Upper lobe of right lung (tissue), 1 donor: Measurements from ENCODE around the gene NDUFAF8. TPM values are rescaled to one million over a fixed set of nuclear protein-coding genes. Genes with fewer than 3 reads are reported as not detected.

Experiments
- ATAC-seq: fragments of 200-7000 bp; cut with Tn5 transposase; one replicate; pipeline ENCODE4 v1.9.1; 2020; ENCODE audit warnings: mild to moderate bottlenecking, moderate library complexity
- DNase-seq: peaks from one replicate; pipeline ENCODE4 v3.0.0-alpha.2; 2020
- H3K27ac ChIP-seq: fragments of 200-600 bp; one replicate; pipeline ENCODE4 v1.8.0; 2022
- H3K27me3 ChIP-seq: fragments of 200-600 bp; one replicate; pipeline ENCODE4 v1.8.0; 2022; ENCODE audit warnings: mild to moderate bottlenecking
- H3K36me3 ChIP-seq: fragments of 200-600 bp; one replicate; pipeline ENCODE4 v1.8.0; 2022
- H3K4me1 ChIP-seq: fragments of 200-600 bp; one replicate; pipeline ENCODE4 v1.8.0; 2022
- H3K4me3 ChIP-seq: fragments of 200-600 bp; one replicate; pipeline ENCODE4 v1.8.0; 2022; ENCODE audit warnings: mild to moderate bottlenecking
- H3K9me3 ChIP-seq: fragments of 200-600 bp; one replicate; pipeline ENCODE4 v1.8.0; 2022
- CTCF ChIP-seq: fragments of 200-600 bp; IDR thresholded peaks from one replicate; pipeline ENCODE4 v1.8.0; 2022; ENCODE audit warnings: antibody characterized with exemption
- intact Hi-C: fragments of 100-400 bp; cut with DNase I; formaldehyde crosslinking; loops from one replicate; pipeline ENCODE4 v1.11.0; 2022
- total RNA-seq: library from RNA; stranded (reverse); fragmentation: NEBNext Ultra II Directional; extraction: Animal tissue kit (Norgen Biotek cat#: 25700); gene quantifications from one replicate; pipeline ENCODE4 v1.2.1, GENCODE V29; 2021
- donor health status: DM: no; HTN: yes; CAD: no; lungs with severe emphysema.

The NDUFAF8 gene
- total RNA-seq, 1 donor from 2014 or later: 32.6 TPM

GRCh38 chr17:81204578-81204977, 34.5 kb upstream of the NDUFAF8 start:
- TF ChIP-seq CTCF: no peak
- Histone ChIP-seq H3K4me1 (no peaks in the 10 kb centered on the region), H3K27me3 (no peaks in the 10 kb centered on the region), H3K36me3 (no peaks in the 10 kb centered on the region), H3K4me3 (no peak overlapping the region), H3K27ac (no peak overlapping the region), H3K9me3 (no peaks in the 10 kb centered on the region)
- intact Hi-C loops: no loop called here
- no peak for DNase-seq
- no peak for ATAC-seq

- Histone ChIP-seq H3K36me3 (no peaks in the 10 kb centered on the region), H3K9me3 (no peaks in the 10 kb centered on the region), H3K27ac (no peak overlapping the region), H3K27me3 (no peaks in the 10 kb centered on the region), H3K4me1 (no peaks in the 10 kb centered on the region), H3K4me3 (no peak overlapping the region)
- DNase-seq (no peak), ATAC-seq (no peak)
- TF ChIP-seq CTCF: no peak
- intact Hi-C loops: no loop called here
These were observed 33.0 kb upstream of the NDUFAF8 start for GRCh38 chr17:81206166-81206565.

GRCh38 chr17:81206657-81207056, 32.5 kb upstream of the NDUFAF8 start:
- Histone ChIP-seq H3K27me3 (no peaks in the 10 kb centered on the region), H3K36me3 (no peaks in the 10 kb centered on the region), H3K27ac (no peak overlapping the region), H3K9me3 (no peaks in the 10 kb centered on the region), H3K4me1 (no peaks in the 10 kb centered on the region), H3K4me3 (no peak overlapping the region)
- ATAC-seq: no peak
- DNase-seq: no peak
- intact Hi-C loops: no loop called here
- no peak for TF ChIP-seq CTCF

GRCh38 chr17:81207610-81208581, 31.2 kb upstream of the NDUFAF8 start:
- intact Hi-C loops: no loop called here
- Histone ChIP-seq H3K36me3 (no peaks in the 10 kb centered on the region), H3K4me3 (no peak overlapping the region), H3K27ac (no peak overlapping the region), H3K27me3 (no peaks in the 10 kb centered on the region), H3K4me1 (no peaks in the 10 kb centered on the region), H3K9me3 (no peaks in the 10 kb centered on the region)
- DNase-seq (no peak), ATAC-seq (no peak)
- no peak for TF ChIP-seq CTCF

DNA sequence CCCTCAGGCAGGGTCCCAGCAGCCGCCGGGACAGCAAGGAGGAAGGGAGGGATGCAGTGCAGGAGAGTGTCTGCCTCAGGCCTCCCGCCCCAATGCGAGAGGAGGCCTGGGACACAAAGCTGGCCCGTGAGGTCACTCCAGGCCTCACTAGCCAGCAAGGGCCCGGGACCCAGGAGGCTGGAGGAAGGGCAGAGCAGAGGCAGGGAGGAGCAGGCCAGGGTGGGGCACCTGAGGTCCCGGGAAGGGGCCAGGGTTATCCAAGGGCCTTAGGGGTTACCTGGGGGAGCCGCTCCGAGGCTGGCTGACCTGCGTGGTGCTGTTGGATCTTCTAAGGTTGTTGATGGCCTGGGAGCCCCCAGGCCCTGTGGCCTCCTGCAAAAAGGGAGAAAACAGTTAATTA, 30.5 kb upstream of the NDUFAF8 start:
- Histone ChIP-seq H3K36me3 (no peaks in the 10 kb centered on the region), H3K27ac (no peak overlapping the region), H3K4me3 (no peak overlapping the region), H3K4me1 (no peaks in the 10 kb centered on the region), H3K27me3 (no peaks in the 10 kb centered on the region), H3K9me3 (no peaks in the 10 kb centered on the region)
- no peak for TF ChIP-seq CTCF
- DNase-seq: no peak
- intact Hi-C loops: no loop called here
- no peak for ATAC-seq
